ENCODE data around the gene IQSEC3.

DNA sequence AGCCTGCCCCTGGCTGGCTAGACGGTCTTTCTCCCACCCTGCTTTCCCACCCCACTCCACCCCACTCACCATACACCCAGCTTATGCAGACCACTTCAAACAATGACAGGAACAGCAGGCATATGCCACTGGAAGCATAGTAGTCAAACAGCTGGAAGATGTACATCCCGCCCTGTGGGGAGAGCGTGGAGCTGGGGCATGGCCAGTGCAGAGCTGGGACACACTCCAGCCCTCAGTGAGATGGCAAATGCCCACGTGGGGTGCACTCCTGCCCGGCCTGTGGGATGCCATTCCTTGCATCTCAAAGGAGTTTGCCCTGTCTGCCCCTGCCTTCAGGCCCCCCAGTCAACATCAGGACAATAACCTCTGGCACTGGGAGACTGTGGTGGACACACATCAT lies 128.6 kb downstream of the IQSEC3 start:
- TF ChIP-seq, protein P1, sequence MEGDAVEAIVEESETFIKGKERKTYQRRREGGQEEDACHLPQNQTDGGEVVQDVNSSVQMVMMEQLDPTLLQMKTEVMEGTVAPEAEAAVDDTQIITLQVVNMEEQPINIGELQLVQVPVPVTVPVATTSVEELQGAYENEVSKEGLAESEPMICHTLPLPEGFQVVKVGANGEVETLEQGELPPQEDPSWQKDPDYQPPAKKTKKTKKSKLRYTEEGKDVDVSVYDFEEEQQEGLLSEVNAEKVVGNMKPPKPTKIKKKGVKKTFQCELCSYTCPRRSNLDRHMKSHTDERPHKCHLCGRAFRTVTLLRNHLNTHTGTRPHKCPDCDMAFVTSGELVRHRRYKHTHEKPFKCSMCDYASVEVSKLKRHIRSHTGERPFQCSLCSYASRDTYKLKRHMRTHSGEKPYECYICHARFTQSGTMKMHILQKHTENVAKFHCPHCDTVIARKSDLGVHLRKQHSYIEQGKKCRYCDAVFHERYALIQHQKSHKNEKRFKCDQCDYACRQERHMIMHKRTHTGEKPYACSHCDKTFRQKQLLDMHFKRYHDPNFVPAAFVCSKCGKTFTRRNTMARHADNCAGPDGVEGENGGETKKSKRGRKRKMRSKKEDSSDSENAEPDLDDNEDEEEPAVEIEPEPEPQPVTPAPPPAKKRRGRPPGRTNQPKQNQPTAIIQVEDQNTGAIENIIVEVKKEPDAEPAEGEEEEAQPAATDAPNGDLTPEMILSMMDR (IDR thresholded peaks at IDR 0.05; ENCODE audit: poor library complexity), result no peak
- TF ChIP-seq EZH2 (IDR thresholded peaks at IDR 0.05; ENCODE audit: borderline replicate concordance), result no peak
